Neural progenitor cell (in vitro differentiated cells): ENCODE measurements around the gene ACOXL.

Experiments used
- EZH2 ChIP-seq: fragments of 200-600 bp; sonication (generic); IDR thresholded peaks from 2 replicates; pipeline ENCODE4 v1.6.1; 2017; ENCODE audit warnings: antibody characterized with exemption, mild to moderate bottlenecking, moderate library complexity
- EZH2phosphoT487 ChIP-seq: fragments of 200-600 bp; sonication (generic); IDR thresholded peaks from 2 replicates; pipeline ENCODE4 v1.6.1; 2017; ENCODE audit warnings: antibody characterized with exemption
- TF ChIP-seq, protein P1 (sequence below): fragments of 200-600 bp; sonication (generic); IDR thresholded peaks from 2 replicates; pipeline ENCODE4 v1.5.1; 2017; ENCODE audit warnings: antibody characterized with exemption, mild to moderate bottlenecking

DNA sequence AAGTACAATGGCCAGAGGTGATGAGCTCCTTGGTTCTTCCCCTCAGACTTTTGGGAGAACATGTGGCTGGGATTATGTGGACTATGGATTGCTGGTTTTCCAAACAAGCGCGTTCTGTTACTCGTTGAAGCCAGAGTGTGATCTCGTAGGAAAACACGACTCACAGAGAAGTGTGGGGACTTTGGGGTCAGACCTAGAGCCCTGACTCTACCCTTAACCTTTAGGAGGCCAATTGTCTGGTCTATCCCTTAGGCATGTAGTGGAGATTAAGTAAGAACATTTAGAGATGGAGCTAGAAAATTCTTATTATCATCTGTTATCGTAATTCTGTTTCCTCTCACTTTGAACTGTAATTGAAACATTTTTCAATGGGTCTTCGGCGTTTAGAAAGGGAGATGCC lies 424.2 kb downstream of the ACOXL start:
- TF ChIP-seq, protein P1, sequence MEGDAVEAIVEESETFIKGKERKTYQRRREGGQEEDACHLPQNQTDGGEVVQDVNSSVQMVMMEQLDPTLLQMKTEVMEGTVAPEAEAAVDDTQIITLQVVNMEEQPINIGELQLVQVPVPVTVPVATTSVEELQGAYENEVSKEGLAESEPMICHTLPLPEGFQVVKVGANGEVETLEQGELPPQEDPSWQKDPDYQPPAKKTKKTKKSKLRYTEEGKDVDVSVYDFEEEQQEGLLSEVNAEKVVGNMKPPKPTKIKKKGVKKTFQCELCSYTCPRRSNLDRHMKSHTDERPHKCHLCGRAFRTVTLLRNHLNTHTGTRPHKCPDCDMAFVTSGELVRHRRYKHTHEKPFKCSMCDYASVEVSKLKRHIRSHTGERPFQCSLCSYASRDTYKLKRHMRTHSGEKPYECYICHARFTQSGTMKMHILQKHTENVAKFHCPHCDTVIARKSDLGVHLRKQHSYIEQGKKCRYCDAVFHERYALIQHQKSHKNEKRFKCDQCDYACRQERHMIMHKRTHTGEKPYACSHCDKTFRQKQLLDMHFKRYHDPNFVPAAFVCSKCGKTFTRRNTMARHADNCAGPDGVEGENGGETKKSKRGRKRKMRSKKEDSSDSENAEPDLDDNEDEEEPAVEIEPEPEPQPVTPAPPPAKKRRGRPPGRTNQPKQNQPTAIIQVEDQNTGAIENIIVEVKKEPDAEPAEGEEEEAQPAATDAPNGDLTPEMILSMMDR = no peak
- no peak for TF ChIP-seq EZH2
- TF ChIP-seq EZH2phosphoT487 = no peak
